ENCODE results near the gene RNF32.

Gene RNF32

GRCh38 chr7:156702399-156702798 lies 61.8 kb downstream of the RNF32 start:
- H3K4me3 ChIP-seq (ENCODE audit: control insufficient read depth, low read depth, low read length): no peak overlapping the region
- DNase-seq (ENCODE audit: low read depth): no peak
- TF ChIP-seq, protein P1, sequence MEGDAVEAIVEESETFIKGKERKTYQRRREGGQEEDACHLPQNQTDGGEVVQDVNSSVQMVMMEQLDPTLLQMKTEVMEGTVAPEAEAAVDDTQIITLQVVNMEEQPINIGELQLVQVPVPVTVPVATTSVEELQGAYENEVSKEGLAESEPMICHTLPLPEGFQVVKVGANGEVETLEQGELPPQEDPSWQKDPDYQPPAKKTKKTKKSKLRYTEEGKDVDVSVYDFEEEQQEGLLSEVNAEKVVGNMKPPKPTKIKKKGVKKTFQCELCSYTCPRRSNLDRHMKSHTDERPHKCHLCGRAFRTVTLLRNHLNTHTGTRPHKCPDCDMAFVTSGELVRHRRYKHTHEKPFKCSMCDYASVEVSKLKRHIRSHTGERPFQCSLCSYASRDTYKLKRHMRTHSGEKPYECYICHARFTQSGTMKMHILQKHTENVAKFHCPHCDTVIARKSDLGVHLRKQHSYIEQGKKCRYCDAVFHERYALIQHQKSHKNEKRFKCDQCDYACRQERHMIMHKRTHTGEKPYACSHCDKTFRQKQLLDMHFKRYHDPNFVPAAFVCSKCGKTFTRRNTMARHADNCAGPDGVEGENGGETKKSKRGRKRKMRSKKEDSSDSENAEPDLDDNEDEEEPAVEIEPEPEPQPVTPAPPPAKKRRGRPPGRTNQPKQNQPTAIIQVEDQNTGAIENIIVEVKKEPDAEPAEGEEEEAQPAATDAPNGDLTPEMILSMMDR (IDR thresholded peaks at IDR 0.05; ENCODE audit: control insufficient read depth, insufficient read depth, low read depth, low read length, missing control alignments): no peak

DNA sequence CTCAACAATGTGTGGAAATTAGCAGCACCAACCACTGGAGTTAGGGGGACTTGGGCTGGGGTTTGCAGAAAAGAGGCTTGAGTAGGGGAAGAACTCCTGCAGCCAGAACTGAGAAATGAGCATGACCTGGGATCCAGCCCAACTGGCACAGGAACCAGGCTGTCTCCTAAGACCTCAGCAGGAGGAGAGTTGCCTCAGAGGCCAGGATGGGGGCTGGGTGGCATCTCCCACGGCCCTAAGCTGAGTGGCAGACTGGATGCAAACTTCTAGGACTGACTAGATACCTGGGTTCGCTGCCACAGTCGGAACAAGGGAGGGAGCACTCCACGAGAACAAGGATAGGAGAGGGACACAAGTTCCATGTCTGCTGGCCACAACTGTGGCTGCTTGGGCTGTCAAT lies 62.6 kb downstream of the RNF32 start:
- no peak overlapping the region for H3K4me3 ChIP-seq (ENCODE audit: control insufficient read depth, low read depth, low read length)
- DNase-seq (ENCODE audit: low read depth): no peak
- TF ChIP-seq, protein P1 (IDR thresholded peaks at IDR 0.05; ENCODE audit: control insufficient read depth, insufficient read depth, low read depth, low read length, missing control alignments): no peak

DNA sequence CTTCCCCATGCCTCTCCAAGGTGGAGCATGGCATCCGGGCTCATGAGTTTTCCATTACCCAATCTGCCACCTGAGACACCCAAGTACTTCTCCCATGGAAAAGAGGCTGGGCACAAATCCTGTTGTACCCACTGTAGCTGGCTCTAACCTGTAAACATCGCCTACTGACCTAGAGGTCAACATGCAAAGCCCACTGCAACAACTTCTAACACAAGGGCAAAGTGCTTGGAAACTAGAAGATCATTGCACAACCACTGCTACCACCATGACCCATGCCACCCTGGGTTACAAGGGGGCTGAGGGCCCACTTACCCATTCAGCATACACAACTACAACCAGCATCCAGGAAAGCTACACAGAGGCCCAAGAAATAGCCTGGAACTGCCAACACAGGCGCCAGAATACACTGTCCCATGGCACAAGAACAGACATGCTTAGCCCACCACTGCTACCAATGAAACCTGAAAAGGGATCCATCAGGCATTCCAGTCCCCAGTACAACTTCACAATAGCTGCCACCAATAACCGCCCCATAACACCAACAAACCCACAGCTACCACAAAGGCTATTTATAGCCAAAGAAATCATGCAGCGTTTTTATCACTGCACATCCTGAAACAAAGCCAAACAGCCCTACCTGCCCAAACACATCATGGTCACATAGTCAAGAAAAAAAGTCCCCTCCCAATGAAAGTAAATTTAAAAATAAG lies 63.4 kb downstream of the RNF32 start:
- DNase-seq (ENCODE audit: low read depth): no peak
- H3K4me3 ChIP-seq (ENCODE audit: control insufficient read depth, low read depth, low read length): no peak overlapping the region

DNA sequence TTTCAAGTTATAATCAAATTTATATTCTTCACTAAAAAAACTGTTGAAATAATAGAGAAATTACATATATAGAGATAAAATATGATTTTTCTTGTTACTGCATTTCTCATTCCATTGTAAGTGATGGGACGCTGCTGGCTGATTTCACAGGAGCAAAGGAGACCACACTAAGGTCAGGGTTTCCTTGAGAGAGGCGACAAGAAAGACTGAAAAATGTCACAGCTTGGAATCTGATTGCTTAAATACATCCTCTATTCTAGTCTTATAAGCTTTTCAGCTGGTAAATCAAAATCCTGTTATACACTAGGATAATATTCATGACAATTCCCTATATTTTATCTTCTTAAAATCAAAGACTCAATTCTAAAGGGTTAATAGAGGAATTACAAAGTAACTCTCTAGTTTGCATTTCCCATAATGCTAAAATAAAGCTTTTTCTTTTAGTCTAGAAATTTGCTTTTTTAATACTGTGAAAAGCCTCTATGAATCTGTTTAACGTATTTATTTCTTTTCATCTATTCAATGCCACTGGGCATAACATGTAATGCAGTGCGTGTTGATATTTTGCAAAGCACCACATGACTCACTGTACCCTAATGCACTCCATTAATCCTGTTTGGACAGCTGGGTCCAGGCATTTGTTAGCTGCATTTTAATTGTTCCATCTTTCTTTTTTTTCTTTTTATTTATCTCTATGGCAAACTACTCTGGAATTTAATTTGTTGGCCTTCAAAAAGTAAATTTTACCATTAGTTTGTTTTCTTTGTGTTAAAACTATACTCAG lies 81.7 kb downstream of the RNF32 start:
- TF ChIP-seq, protein P1 (IDR thresholded peaks at IDR 0.05; ENCODE audit: control insufficient read depth, insufficient read depth, low read depth, low read length, missing control alignments): no peak
- no peak for DNase-seq (ENCODE audit: low read depth)

More for the DNA sequence above, 63.4 kb downstream of the RNF32 start:
- TF ChIP-seq, protein P1 (IDR thresholded peaks at IDR 0.05; ENCODE audit: control insufficient read depth, insufficient read depth, low read depth, low read length, missing control alignments): no peak

GRCh38 chr7:156725073-156725472 lies 84.5 kb downstream of the RNF32 start:
- H3K4me3 ChIP-seq (ENCODE audit: control insufficient read depth, low read depth, low read length): no peak overlapping the region
- DNase-seq (ENCODE audit: low read depth): no peak
- TF ChIP-seq, protein P1 (IDR thresholded peaks at IDR 0.05; ENCODE audit: control insufficient read depth, insufficient read depth, low read depth, low read length, missing control alignments): no peak

More for the DNA sequence above, 81.7 kb downstream of the RNF32 start:
- H3K4me3 ChIP-seq (ENCODE audit: control insufficient read depth, low read depth, low read length): no peak overlapping the region

- DNase-seq (ENCODE audit: low read depth): no peak
- H3K4me3 ChIP-seq (ENCODE audit: control insufficient read depth, low read depth, low read length): no peak overlapping the region
- TF ChIP-seq, protein P1 (IDR thresholded peaks at IDR 0.05; ENCODE audit: control insufficient read depth, insufficient read depth, low read depth, low read length, missing control alignments): no peak
These were observed 85.4 kb downstream of the RNF32 start for GRCh38 chr7:156725936-156726335.

Data from AG09309 (cell line).